Fibroblast of upper back skin (primary cell): Measurements from ENCODE around the gene LDAH.

ENCODE experiments used
- DNase-seq: peaks from one replicate; pipeline ENCODE4 v3.0.0-alpha.2; 2013

The LDAH gene

GRCh38 chr2:20771299-20771698 lies 51.6 kb downstream of the LDAH start:
- peak; percentile 14 for DNase-seq

DNA sequence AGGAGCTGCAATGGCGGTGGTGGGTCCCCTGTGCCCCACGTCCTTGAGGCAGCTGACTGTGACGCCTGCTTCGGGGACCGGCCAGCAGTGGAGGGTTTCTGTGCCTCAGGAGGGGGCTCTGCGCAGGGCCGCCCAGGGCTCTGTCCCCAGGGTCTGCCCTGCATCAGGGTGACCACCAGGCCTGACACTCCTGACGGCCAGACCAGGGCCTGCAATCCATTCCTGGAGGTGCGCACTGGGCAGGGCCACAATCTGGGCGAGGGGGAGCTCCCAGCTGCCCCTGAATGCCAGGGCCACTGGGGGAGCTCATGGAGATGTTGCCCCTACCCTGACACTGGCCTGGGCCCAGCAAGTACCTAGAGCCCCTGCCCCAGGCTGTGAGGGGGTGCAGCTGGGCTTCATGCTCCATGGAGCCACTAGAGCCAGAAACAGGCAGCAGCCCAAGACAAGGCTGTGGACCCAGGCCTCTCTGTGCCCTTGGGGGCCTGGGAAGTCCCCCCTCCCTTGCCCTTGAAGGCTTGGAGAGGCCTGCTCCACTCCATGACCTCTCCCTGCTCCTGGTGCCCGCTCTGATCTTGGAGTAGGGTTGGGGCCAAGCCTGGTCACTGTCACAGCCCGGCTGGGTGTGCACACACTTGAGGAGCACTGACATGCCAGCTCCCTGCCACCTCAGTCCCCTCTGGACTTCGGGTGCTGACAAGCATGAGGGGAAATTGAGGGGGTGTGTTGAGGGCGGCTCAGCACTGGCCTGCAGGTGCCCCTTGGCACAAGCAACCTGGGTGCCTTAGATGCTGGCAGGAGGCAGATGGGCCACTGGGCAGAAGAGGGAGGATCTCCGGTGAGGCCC lies 55.9 kb downstream of the LDAH start:
- no peak for DNase-seq

DNA sequence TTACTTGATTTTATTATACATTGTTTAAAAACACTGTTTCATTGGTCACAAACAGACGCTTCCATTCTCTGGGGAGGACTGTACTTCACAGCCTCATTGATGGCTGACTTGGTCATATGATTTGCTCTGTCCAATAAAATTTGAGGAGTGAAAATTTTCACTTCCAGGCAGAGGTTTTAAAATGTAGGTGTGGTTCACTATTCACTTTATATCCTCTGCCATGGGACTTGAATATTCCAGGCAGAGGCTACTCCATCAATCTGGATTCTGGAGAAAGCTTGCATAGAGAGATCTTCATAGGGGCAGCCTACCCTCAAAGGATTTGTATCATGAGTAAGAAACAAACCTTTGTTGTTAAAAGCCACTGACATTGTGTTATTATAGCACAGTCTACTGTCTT lies 56.7 kb downstream of the LDAH start:
- no peak for DNase-seq

DNA sequence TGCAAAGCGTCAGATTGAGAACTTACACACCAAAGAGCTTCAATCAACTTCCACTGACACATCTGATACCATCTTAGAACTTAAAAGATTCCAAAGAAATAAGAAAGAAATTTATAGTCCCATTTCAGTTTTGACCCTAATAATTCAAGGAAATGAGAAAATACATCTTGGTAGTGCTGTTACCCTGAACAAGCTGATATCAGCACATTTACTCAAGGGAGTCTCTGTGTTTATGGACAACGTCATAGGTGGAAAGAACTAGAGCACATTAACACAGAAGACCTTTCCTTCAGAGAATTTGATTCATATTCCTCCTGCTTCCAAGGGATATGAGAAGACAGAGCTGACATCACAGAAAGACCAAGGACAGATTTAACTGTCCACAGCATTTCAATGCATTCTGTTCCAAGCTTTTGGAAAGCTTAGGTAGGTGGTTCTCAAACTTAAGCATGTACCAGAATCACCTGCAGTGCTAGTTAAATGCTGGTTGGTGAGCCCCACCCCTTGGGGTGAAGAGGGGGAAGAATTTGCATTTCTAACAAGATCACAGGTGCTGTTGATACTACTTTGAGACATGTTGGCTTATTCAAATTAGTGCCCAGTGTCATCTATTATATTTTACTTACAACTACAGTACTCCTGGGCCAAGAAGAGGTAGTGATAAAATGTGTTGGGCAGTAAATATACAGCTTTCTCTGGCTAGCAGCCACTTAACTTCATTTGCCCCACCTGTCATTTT lies 59.8 kb downstream of the LDAH start:
- DNase-seq, result no peak

GRCh38 chr2:20759487-20759886 lies 63.4 kb downstream of the LDAH start:
- no peak for DNase-seq

DNA sequence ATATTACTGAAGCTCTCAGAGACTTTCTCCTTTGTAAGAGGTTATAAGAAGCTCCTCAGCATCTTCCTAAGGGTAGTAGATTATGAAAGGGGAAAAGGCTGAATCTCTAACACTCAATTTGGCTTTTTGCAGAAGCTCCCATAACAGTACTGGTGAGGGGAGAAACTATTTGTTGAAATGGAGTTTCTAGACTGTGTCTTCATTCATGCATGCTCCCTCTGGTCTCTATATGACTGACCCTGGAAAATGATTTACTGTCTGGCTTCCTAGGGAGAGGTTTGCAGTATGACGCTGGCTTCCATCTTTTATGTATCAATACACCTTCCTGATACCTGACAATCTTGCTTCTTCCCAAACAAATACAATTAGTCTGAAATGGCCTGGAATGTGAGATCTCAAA lies 63.9 kb downstream of the LDAH start:
- no peak for DNase-seq

DNA sequence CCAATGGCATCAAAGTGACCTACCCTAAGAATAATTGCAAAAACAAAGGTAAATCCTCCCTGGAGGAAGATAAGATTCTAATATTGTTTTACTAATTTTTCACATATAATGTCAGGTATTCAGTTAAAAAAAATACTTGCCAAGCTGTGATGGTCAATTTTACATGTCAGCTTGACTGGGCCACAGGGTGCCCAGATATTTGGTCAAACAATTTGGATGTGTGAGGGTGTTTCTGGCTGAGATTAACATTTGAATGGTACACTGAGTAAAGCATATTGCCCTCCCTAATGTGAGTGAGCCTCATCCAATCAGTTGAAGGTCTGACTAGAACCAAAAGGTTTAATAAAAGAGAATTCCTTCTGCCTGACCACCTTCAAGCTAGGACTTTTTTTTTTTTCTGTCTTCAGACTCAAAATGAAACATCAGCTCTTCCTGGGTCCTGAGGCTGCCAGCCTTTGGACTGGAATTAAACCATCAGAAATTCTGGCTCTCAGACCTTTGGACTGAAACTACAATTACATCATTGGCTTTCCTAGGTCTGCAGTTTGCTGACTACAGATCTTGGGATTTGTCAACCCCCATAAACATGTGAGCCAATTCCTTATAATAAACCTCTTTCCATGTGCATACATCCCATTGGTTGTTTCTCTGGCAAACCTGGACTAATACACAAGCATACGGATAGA lies 65.4 kb downstream of the LDAH start:
- no peak for DNase-seq

DNA sequence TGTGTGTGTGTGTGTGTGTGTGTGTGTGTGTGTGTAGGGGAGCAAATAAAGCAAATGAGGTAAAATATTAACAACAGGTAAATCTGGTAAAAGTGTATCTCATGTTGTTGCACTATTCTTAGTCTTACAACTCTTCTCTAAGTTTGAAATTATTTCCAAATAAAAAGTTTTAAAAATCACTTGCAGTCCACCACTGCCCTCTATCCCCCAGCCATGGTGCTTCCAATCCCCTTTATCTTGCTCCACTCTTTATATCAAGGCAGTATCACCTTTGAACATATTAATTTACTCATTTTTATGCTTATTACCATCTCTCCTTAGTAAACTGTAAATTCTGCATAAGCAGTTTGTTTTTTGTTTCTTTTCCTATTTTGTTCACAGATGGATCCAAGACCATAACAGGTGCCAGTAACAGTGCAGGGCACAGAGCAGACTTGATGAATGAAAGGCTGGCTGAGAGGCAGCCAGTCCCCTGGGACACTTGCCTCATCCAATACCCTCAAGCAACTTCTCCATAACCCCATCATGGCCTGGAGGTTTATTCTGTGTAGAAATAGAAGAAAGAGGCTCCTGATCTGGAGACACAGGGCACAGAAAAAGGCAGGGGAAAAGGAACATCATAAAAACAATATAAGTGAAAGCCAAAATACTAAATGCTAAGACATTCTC lies 67.6 kb downstream of the LDAH start:
- DNase-seq, result no peak

GRCh38 chr2:20752293-20752692 lies 70.6 kb downstream of the LDAH start:
- DNase-seq, result no peak

DNA sequence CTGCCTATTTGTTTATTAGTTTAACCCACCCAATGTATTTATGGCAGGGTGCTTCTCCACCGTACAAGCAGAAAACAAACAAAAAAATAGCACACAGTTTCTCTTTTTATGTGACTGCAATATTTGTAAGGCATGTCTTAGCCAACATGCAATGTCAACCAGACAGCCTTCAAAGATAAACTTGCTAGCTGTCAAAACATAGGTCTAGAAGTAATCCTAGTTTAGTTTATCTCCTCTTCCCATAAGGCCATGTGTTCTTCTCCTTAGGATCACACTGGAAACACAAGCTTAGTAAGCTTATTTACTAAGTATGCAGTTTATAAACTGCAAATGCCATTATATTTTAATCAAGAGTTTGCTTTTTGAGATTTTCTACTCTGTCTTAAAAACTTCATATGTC lies 75.6 kb downstream of the LDAH start:
- DNase-seq, result no peak

- peak; percentile 11 for DNase-seq
These were observed 76.9 kb downstream of the LDAH start for GRCh38 chr2:20745924-20746555.

- no peak for DNase-seq
These were observed 78.2 kb downstream of the LDAH start for GRCh38 chr2:20744366-20745335.

GRCh38 chr2:20738772-20739171 lies 84.1 kb downstream of the LDAH start:
- no peak for DNase-seq

- DNase-seq, result no peak
These were observed 85.4 kb downstream of the LDAH start for GRCh38 chr2:20737505-20737904.

GRCh38 chr2:20728114-20728758 lies 94.7 kb downstream of the LDAH start:
- DNase-seq, result peak; percentile 11

DNA sequence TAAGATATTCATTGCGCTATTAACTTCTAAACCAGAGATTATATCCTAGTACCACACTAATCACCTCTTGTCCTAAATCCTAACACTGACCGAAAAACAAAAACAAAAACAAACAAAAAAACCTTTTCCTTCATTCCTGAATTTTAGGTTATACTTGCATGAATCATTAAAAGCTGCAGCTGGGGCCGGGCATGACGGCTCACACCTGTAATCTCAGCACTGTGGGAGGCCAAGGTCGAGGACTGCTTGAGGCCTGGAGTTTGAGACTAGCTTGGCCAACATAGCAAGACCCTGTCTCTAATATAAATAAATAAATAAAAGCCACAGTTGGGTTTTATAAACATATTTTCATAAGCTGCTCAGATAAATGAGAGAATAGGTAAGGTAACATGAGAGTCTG lies 96.0 kb downstream of the LDAH start:
- DNase-seq, result no peak

- DNase-seq, result no peak
These were observed 97.1 kb downstream of the LDAH start for GRCh38 chr2:20725782-20726181.

- no peak for DNase-seq
These were observed 98.3 kb downstream of the LDAH start for GRCh38 chr2:20724500-20725053.

- DNase-seq, result peak; percentile 49
These were observed 99.4 kb downstream of the LDAH start for GRCh38 chr2:20723543-20723942.

DNA sequence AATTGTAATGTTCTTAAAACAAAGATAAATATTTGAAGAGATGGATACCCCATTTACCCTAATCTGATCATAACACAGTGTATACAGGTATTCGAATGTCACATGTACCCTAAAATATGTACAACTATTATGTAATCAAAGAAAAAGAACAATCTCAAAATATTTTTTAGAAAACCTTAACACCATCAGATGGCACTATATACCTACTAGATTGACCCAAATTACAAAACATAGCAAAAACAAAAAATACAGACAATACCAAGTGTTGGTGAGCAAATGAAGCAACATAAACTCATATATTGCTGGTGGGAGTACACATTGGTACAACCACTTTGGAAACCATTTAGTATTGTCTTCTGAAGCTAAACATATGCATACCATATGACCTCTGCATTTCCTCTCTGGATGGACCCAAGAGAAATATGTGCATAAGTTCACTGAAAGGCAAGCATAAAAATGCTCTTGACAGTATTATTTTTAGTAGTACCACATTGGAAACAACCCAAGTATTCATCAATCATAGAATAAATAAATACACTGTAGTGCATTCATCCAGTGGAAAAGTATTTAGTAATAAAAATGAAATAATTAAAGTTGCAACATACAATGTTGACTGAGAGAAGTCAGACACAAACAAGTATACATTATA lies 100.2 kb downstream of the LDAH start:
- DNase-seq, result peak; percentile 6
